A673 (cell line): ENCODE results near the gene ESRRB. TPM values are rescaled to one million over a fixed set of nuclear protein-coding genes. Genes with fewer than 3 reads are reported as not detected.

Experiments
- BruUV-seq: library from RNA; stranded (reverse); fragments of 400-500 nt; replicated peaks from 2 replicates; lab custom pipeline; 2021; lab: Mats Ljungman, UMichigan
- CTCF ChIA-PET: fragments of 300-600 bp; sonication (Branson Sonifier 250); formaldehyde crosslinking; loops from one replicate; lab custom pipeline; 2022; ENCODE audit warnings: antibody characterized with exemption; lab: Charles Lee
- POLR2A ChIA-PET: fragments of 300-600 bp; sonication (Branson Sonifier 250); formaldehyde crosslinking; loops from one replicate; lab custom pipeline; 2022; ENCODE audit warnings: antibody characterized with exemption; ENCODE audit not compliant: low non-redundant PET; lab: Charles Lee
- DNase-seq: peaks from one replicate; pipeline ENCODE4 v3.0.0-alpha.2; 2015; ENCODE audit warnings: low spot score
- H3K27ac ChIP-seq: fragments of 200-600 bp; sonication (generic); 2 replicates; pipeline ENCODE4 v1.5.1; 2016; ENCODE audit warnings: mixed run types, low read depth, mild to moderate bottlenecking, mixed read lengths, antibody characterized with exemption, low read length; ENCODE audit not compliant: poor library complexity, severe bottlenecking
- H3K27me3 ChIP-seq: fragments of 200-600 bp; sonication (generic); replicated peaks from 2 replicates; pipeline ENCODE4 v1.6.1; 2017; ENCODE audit warnings: mixed run types, low read depth, mild to moderate bottlenecking, mixed read lengths, antibody characterized with exemption, low read length; ENCODE audit not compliant: insufficient read depth, poor library complexity
- H3K36me3 ChIP-seq: fragments of 200-600 bp; sonication (generic); 2 replicates; pipeline ENCODE4 v1.6.1; 2016; ENCODE audit warnings: mixed run types, mild to moderate bottlenecking, mixed read lengths, antibody characterized with exemption, low read length; ENCODE audit not compliant: insufficient read depth, poor library complexity, severe bottlenecking
- H3K4me1 ChIP-seq: fragments of 200-600 bp; sonication (generic); 2 replicates; pipeline ENCODE4 v1.6.1; 2017; ENCODE audit warnings: mixed run types, mild to moderate bottlenecking, mixed read lengths, antibody characterized with exemption, low read length; ENCODE audit not compliant: insufficient read depth, poor library complexity, severe bottlenecking
- H3K4me3 ChIP-seq: fragments of 200-600 bp; sonication (generic); 2 replicates; pipeline ENCODE4 v1.5.1; 2016; ENCODE audit warnings: low read depth, mixed run types, mild to moderate bottlenecking, mixed read lengths, low read length; ENCODE audit not compliant: poor library complexity, severe bottlenecking
- H3K9me3 ChIP-seq: fragments of 200-600 bp; sonication (generic); 2 replicates; pipeline ENCODE4 v1.6.1; 2016; ENCODE audit warnings: mixed run types, low read depth, mild to moderate bottlenecking, mixed read lengths, antibody characterized with exemption, low read length; ENCODE audit not compliant: poor library complexity, severe bottlenecking
- EZH2 ChIP-seq: fragments of 200-600 bp; sonication (generic); IDR thresholded peaks from 2 replicates; pipeline ENCODE4 v1.6.1; 2017; ENCODE audit warnings: borderline replicate concordance, low read depth, mild to moderate bottlenecking, mixed read lengths, antibody characterized with exemption, low read length; ENCODE audit not compliant: poor library complexity, severe bottlenecking
- intact Hi-C: fragments of 100-400 bp; cut with micrococcal nuclease; formaldehyde crosslinking; loops from one replicate; pipeline ENCODE4 v1.10.0; 2022; ENCODE audit not compliant: unreplicated experiment
- total RNA-seq: library from RNA; stranded (reverse); gene quantifications from 2 replicates; pipeline ENCODE4 v1.2.3, GENCODE V29; 2021
- TF ChIP-seq, protein P1 (sequence below): fragments of 300-800, 200-600 bp; sonication (generic); conservative IDR thresholded peaks from 2 replicates; pipeline ENCODE4 v1.5.1; 2017; ENCODE audit warnings: low read depth, mild to moderate bottlenecking, antibody characterized with exemption, low read length, moderate library complexity, mixed read lengths

The ESRRB gene
- total RNA-seq, 1 experiment from 2014 or later, result 0.47 TPM

DNA sequence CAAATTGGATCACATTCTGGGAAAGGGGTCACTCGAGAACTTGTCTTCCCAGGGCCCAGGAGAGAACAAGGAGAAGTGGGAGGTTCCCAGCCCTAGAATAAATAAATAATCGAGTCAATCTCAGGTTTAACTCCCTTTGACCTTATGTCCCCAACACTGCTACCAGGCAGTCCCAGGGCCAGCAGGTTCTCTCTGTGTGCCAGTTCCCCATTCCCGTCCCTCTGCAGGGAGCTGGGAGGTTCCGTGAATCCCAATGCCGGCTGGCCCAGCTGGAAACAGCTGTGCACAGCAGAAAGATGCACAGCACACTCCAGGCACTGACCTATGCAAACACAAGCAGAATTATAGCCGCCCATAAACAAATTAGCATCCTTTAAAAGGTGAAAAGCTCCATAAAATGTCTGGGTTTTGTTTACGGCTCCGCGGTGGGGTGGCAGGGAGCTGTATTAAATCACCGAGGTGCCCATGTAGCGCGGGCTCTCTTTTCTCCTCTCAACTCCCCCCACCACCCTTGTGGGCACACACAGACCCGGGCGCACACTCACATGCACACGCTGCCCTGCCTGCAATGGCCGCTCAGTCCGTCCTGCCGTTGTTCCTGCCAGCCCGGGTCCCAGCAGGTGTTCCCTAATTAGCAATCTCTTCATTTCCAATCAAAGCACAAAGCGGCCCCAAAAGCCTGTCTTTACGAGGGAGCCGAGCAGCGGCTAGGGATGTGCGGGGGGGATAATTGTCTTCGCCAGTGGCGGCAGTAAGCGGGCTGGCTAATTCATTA lies 46.6 kb upstream of the ESRRB start:
- no peak overlapping the region for H3K4me3 ChIP-seq
- ChIA-PET POLR2A (no interaction called here), CTCF (no interaction called here)
- H3K4me1 ChIP-seq, result no peaks in the 10 kb centered on the region
- TF ChIP-seq, protein P1, sequence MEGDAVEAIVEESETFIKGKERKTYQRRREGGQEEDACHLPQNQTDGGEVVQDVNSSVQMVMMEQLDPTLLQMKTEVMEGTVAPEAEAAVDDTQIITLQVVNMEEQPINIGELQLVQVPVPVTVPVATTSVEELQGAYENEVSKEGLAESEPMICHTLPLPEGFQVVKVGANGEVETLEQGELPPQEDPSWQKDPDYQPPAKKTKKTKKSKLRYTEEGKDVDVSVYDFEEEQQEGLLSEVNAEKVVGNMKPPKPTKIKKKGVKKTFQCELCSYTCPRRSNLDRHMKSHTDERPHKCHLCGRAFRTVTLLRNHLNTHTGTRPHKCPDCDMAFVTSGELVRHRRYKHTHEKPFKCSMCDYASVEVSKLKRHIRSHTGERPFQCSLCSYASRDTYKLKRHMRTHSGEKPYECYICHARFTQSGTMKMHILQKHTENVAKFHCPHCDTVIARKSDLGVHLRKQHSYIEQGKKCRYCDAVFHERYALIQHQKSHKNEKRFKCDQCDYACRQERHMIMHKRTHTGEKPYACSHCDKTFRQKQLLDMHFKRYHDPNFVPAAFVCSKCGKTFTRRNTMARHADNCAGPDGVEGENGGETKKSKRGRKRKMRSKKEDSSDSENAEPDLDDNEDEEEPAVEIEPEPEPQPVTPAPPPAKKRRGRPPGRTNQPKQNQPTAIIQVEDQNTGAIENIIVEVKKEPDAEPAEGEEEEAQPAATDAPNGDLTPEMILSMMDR, result no peak
- TF ChIP-seq EZH2, result peak; percentile 66
- peak; percentile 13 for DNase-seq
- H3K9me3 ChIP-seq, result no peaks in the 10 kb centered on the region
- intact Hi-C loops, result no loop called here
- peaks cover 69% of the 10 kb centered on the region for H3K27me3 ChIP-seq
- no peak overlapping the region for H3K27ac ChIP-seq
- BruUV-seq, result no TSS peak
- H3K36me3 ChIP-seq, result no peaks in the 10 kb centered on the region

DNA sequence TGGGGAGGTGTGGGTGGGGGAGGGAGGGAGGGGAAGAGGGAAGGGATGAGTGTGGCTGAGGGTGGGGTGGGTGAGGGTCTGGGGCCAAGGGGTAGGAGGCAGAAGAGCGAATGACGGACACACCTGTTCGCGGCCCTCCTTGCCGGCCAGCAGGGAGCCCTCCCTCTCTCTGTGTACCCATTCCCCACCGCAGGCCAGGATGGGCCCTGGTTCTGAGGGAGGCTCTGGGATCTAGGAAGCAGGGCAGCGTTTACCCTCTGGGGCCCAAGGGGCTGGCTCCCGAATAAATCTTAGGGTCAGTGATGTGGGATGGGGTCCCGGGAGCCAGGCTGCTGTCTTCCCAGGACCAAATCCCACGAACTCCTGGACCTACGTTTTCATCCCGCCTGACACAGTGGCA lies 46.0 kb upstream of the ESRRB start:
- Histone ChIP-seq H3K4me3 (no peak overlapping the region), H3K27ac (no peak overlapping the region), H3K9me3 (no peaks in the 10 kb centered on the region), H3K4me1 (no peaks in the 10 kb centered on the region), H3K36me3 (no peaks in the 10 kb centered on the region), H3K27me3 (peaks cover 65% of the 10 kb centered on the region)
- DNase-seq, result no peak
- no peak for TF ChIP-seq EZH2
- TF ChIP-seq, protein P1, result no peak
- intact Hi-C loops, result no loop called here
- BruUV-seq, result no TSS peak
- ChIA-PET POLR2A (no interaction called here), CTCF (no interaction called here)

DNA sequence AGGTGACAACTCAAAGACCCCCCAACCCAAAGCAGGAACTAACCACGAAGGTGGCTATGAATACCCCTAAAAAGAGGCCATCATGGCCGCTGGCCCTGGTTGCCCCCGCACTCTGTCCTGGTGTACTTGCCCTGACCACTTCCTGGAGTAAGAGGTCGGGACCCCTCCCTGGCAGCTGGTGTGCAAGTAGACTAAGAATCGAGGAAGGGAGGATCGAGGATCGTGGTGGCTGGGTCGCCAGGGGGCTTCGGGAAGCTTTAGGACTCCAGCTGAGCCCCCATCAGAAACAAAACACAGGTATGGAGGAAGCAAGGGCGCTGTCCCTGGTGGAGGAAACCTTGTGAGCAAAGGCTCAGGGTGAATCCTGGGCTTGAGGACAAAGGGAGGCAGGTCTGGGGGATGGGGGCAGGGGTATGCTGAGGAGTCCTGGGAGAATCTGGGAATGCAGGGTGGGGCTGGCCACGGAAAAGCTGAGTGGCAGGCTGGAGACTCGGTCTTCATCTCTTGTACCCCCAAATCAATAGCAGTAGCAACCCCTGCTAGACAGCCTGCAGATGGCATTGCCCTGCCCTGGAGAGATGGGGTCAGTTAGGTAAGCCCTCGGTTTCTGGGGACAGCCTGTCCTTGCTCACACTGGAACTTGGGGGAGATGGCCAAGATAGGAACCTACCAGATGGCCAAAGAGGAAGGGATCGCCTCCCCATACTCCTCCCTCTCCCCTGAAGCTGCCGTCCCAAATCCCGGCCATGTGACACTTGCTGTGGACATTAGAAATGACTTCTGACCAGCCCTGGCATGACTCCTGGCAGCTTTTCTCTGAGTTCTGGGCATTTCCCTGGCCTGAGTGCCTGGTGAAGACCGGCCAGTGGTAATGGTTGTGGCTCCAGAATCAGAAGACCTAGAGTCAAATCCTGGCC lies 45.3 kb upstream of the ESRRB start:
- Histone ChIP-seq H3K27ac (no peak overlapping the region), H3K27me3 (peaks cover 59% of the 10 kb centered on the region), H3K36me3 (no peaks in the 10 kb centered on the region), H3K4me3 (no peak overlapping the region), H3K9me3 (no peaks in the 10 kb centered on the region), H3K4me1 (no peaks in the 10 kb centered on the region)
- TF ChIP-seq, protein P1, result no peak
- no peak for TF ChIP-seq EZH2
- no TSS peak for BruUV-seq
- ChIA-PET CTCF (no interaction called here), POLR2A (no interaction called here)
- DNase-seq, result no peak
- intact Hi-C loops, result no loop called here
